Liver (tissue), 3 donors: ENCODE data around the gene CHI3L2.

Experiments used
- CTCF ChIP-seq: fragments of 150-350 bp; IDR thresholded peaks from 2 replicates; pipeline ENCODE4 v1.5.1; 2017; ENCODE audit warnings: improper control_type of control experiment, low read depth, low read length; ENCODE audit not compliant: missing input control
- EGR1 ChIP-seq, 2 donors: IDR thresholded peaks; 2 replicates each; pipeline ENCODE4 v1.6.1; 2016 to 2018; ENCODE audit warnings: antibody characterized with exemption in 2 of 2, low read depth in 2 of 2
- FOXA1 ChIP-seq: IDR thresholded peaks from 2 replicates; pipeline ENCODE4 v1.6.1; 2016; ENCODE audit warnings: antibody characterized with exemption
- GABPA ChIP-seq, 2 donors: IDR thresholded peaks in 1 of 2; conservative IDR thresholded peaks in 1 of 2; 2 replicates each; pipeline ENCODE4 v1.6.1; 2016; ENCODE audit warnings: antibody characterized with exemption in 2 of 2, mild to moderate bottlenecking in 1 of 2, moderate library complexity in 1 of 2
- JUND ChIP-seq, 2 donors: IDR thresholded peaks; 2 replicates each; pipeline ENCODE4 v1.6.1; 2016; ENCODE audit warnings: antibody characterized with exemption in 2 of 2
- NR2F2 ChIP-seq: IDR thresholded peaks from 2 replicates; pipeline ENCODE4 v1.6.1; 2016; ENCODE audit warnings: antibody characterized with exemption
- RAD21 ChIP-seq, 2 donors: IDR thresholded peaks; 2 replicates each; pipeline ENCODE4 v1.6.1; 2016; ENCODE audit warnings: antibody characterized with exemption in 2 of 2, mild to moderate bottlenecking in 2 of 2
- SP1 ChIP-seq: IDR thresholded peaks from 2 replicates; pipeline ENCODE4 v1.6.1; 2018; ENCODE audit warnings: antibody characterized with exemption, mild to moderate bottlenecking
- TAF1 ChIP-seq: conservative IDR thresholded peaks from 2 replicates; pipeline ENCODE4 v1.6.1; 2016; ENCODE audit warnings: antibody characterized with exemption, mild to moderate bottlenecking
- YY1 ChIP-seq: IDR thresholded peaks from 2 replicates; pipeline ENCODE4 v1.6.1; 2016; ENCODE audit warnings: antibody characterized with exemption, mild to moderate bottlenecking
- ZBTB33 ChIP-seq: IDR thresholded peaks from 2 replicates; pipeline ENCODE4 v1.6.1; 2016; ENCODE audit warnings: antibody characterized with exemption
- TF ChIP-seq, protein P1 (sequence below): IDR thresholded peaks from 2 replicates; pipeline ENCODE4 v1.6.1; 2016; ENCODE audit warnings: antibody characterized with exemption
- TF ChIP-seq, protein P2 (sequence below): IDR thresholded peaks from 2 replicates; pipeline ENCODE4 v1.6.1; 2016; ENCODE audit warnings: antibody characterized with exemption
- TF ChIP-seq, protein P3 (sequence below): IDR thresholded peaks from 2 replicates; pipeline ENCODE4 v1.6.1; 2016; ENCODE audit warnings: antibody characterized with exemption, mild to moderate bottlenecking
- donor health status: healthy.
- donor health status: healthy.

GRCh38 chr1:111270771-111271463, 43.4 kb downstream of the CHI3L2 start:
- TF ChIP-seq TAF1 (no peak), CTCF (no peak), YY1 (no peak), RAD21 (IDR thresholded peaks at IDR 0.05) (no peak), FOXA1 (no peak), JUND (IDR thresholded peaks at IDR 0.05) (no peak), ZBTB33 (no peak), SP1 (no peak), GABPA (IDR thresholded peaks at IDR 0.05 in 1 of 2, conservative IDR thresholded peaks at IDR 0.05 in 1 of 2) (no peak), EGR1 (IDR thresholded peaks at IDR 0.05; ENCODE audit: low read depth in 2 of 2) (no peak), NR2F2 (no peak)
- TF ChIP-seq, protein P1, sequence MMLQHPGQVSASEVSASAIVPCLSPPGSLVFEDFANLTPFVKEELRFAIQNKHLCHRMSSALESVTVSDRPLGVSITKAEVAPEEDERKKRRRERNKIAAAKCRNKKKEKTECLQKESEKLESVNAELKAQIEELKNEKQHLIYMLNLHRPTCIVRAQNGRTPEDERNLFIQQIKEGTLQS, result no peak
- TF ChIP-seq, protein P2, sequence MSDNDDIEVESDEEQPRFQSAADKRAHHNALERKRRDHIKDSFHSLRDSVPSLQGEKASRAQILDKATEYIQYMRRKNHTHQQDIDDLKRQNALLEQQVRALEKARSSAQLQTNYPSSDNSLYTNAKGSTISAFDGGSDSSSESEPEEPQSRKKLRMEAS, result no peak
- TF ChIP-seq, protein P3, sequence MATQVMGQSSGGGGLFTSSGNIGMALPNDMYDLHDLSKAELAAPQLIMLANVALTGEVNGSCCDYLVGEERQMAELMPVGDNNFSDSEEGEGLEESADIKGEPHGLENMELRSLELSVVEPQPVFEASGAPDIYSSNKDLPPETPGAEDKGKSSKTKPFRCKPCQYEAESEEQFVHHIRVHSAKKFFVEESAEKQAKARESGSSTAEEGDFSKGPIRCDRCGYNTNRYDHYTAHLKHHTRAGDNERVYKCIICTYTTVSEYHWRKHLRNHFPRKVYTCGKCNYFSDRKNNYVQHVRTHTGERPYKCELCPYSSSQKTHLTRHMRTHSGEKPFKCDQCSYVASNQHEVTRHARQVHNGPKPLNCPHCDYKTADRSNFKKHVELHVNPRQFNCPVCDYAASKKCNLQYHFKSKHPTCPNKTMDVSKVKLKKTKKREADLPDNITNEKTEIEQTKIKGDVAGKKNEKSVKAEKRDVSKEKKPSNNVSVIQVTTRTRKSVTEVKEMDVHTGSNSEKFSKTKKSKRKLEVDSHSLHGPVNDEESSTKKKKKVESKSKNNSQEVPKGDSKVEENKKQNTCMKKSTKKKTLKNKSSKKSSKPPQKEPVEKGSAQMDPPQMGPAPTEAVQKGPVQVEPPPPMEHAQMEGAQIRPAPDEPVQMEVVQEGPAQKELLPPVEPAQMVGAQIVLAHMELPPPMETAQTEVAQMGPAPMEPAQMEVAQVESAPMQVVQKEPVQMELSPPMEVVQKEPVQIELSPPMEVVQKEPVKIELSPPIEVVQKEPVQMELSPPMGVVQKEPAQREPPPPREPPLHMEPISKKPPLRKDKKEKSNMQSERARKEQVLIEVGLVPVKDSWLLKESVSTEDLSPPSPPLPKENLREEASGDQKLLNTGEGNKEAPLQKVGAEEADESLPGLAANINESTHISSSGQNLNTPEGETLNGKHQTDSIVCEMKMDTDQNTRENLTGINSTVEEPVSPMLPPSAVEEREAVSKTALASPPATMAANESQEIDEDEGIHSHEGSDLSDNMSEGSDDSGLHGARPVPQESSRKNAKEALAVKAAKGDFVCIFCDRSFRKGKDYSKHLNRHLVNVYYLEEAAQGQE, result no peak
